ENCODE measurements around the gene NOL4L.

NOL4L gene

GRCh38 chr20:32585011-32585585 lies at the start of gene NOL4L:
Gene NOL4L (minus strand): TSS chr20:32585333. CDS start chr20:32584890, 443 bp downstream.
- no peak for DNase-seq (ENCODE audit: low read depth, low spot score)

GRCh38 chr20:32634041-32634805 lies 49.1 kb upstream of the NOL4L start:
- DNase-seq (ENCODE audit: low read depth, low spot score): peak; percentile 61

- no peak for DNase-seq (ENCODE audit: low read depth, low spot score)
Measured at GRCh38 chr20:32632461-32633354, 47.6 kb upstream of the NOL4L start.

GRCh38 chr20:32631933-32632460 lies 46.9 kb upstream of the NOL4L start:
- DNase-seq (ENCODE audit: low read depth, low spot score): no peak

- DNase-seq (ENCODE audit: low read depth, low spot score): no peak
Measured at GRCh38 chr20:32629813-32630212, 44.7 kb upstream of the NOL4L start.

GRCh38 chr20:32628960-32629530 lies 43.9 kb upstream of the NOL4L start:
- no peak for DNase-seq (ENCODE audit: low read depth, low spot score)

- DNase-seq (ENCODE audit: low read depth, low spot score): no peak
Measured at GRCh38 chr20:32626859-32627636, 41.9 kb upstream of the NOL4L start.

- no peak for DNase-seq (ENCODE audit: low read depth, low spot score)
Measured at GRCh38 chr20:32626407-32626806, 41.3 kb upstream of the NOL4L start.

- DNase-seq (ENCODE audit: low read depth, low spot score): no peak
Measured at GRCh38 chr20:32625996-32626395, 40.9 kb upstream of the NOL4L start.

GRCh38 chr20:32624687-32625345 lies 39.7 kb upstream of the NOL4L start:
- no peak for DNase-seq (ENCODE audit: low read depth, low spot score)

GRCh38 chr20:32623667-32624157 lies 38.6 kb upstream of the NOL4L start:
- peak; percentile 32 for DNase-seq (ENCODE audit: low read depth, low spot score)

- DNase-seq (ENCODE audit: low read depth, low spot score): no peak
Measured at GRCh38 chr20:32622585-32623468, 37.7 kb upstream of the NOL4L start.

- DNase-seq (ENCODE audit: low read depth, low spot score): no peak
Measured at GRCh38 chr20:32621891-32622584, 36.9 kb upstream of the NOL4L start.

- no peak for DNase-seq (ENCODE audit: low read depth, low spot score)
Measured at GRCh38 chr20:32621071-32621890, 36.1 kb upstream of the NOL4L start.

- no peak for DNase-seq (ENCODE audit: low read depth, low spot score)
Measured at GRCh38 chr20:32619586-32619985, 34.5 kb upstream of the NOL4L start.

GRCh38 chr20:32614772-32615171 lies 29.6 kb upstream of the NOL4L start:
- no peak for DNase-seq (ENCODE audit: low read depth, low spot score)

GRCh38 chr20:32614303-32614702 lies 29.2 kb upstream of the NOL4L start:
- no peak for DNase-seq (ENCODE audit: low read depth, low spot score)
